Ramos (cell line): Measurements from ENCODE around the gene ITGA4.

ENCODE experiments used
- in situ Hi-C: fragments of 300-500 bp; cut with MboI; formaldehyde crosslinking; loops from one replicate; pipeline ENCODE4 v1.14.3; 2022; ENCODE audit warnings: low sequenced_read_pairs; ENCODE audit not compliant: unreplicated experiment

The ITGA4 gene

GRCh38 chr2:181484851-181485637, 27.9 kb downstream of the ITGA4 start:
- in situ Hi-C loops: no loop called here

- in situ Hi-C loops: no loop called here
These were observed 28.4 kb downstream of the ITGA4 start for GRCh38 chr2:181485638-181485946.

GRCh38 chr2:181499231-181499630, 42.0 kb downstream of the ITGA4 start:
- in situ Hi-C loops: no loop called here

GRCh38 chr2:181500201-181500600, 43.0 kb downstream of the ITGA4 start:
- in situ Hi-C loops: no loop called here

GRCh38 chr2:181515719-181516118, 58.5 kb downstream of the ITGA4 start:
- in situ Hi-C loops: no loop called here

- in situ Hi-C loops: no loop called here
These were observed 59.8 kb downstream of the ITGA4 start for GRCh38 chr2:181516992-181517391.

- in situ Hi-C loops: no loop called here
These were observed 60.6 kb downstream of the ITGA4 start for GRCh38 chr2:181517685-181518301.

- in situ Hi-C loops: no loop called here
These were observed 63.1 kb downstream of the ITGA4 start for GRCh38 chr2:181520253-181520652.

- in situ Hi-C loops: no loop called here
These were observed 66.6 kb downstream of the ITGA4 start for GRCh38 chr2:181523756-181524155.

- in situ Hi-C loops: no loop called here
These were observed 68.8 kb downstream of the ITGA4 start for GRCh38 chr2:181526014-181526413.

GRCh38 chr2:181527058-181527457, 69.9 kb downstream of the ITGA4 start:
- in situ Hi-C loops: no loop called here

- in situ Hi-C loops: no loop called here
These were observed 71.3 kb downstream of the ITGA4 start for GRCh38 chr2:181528441-181528840.

GRCh38 chr2:181536730-181537129, 79.5 kb downstream of the ITGA4 start:
- in situ Hi-C loops: no loop called here

- in situ Hi-C loops: no loop called here
These were observed 83.2 kb downstream of the ITGA4 start for GRCh38 chr2:181540421-181540820.

- in situ Hi-C loops: no loop called here
These were observed 85.0 kb downstream of the ITGA4 start for GRCh38 chr2:181542170-181542569.

GRCh38 chr2:181546086-181546485, 88.9 kb downstream of the ITGA4 start:
- in situ Hi-C loops: no loop called here

- in situ Hi-C loops: no loop called here
These were observed 95.6 kb downstream of the ITGA4 start for GRCh38 chr2:181552808-181553207.

- in situ Hi-C loops: no loop called here
These were observed 96.1 kb downstream of the ITGA4 start for GRCh38 chr2:181553244-181553643.

GRCh38 chr2:181554061-181554830, 97.1 kb downstream of the ITGA4 start:
- in situ Hi-C loops: no loop called here

- in situ Hi-C loops: no loop called here
These were observed 101.2 kb downstream of the ITGA4 start for GRCh38 chr2:181558371-181558770.

- in situ Hi-C loops: no loop called here
These were observed 106.0 kb downstream of the ITGA4 start for GRCh38 chr2:181563101-181563692.
